ENCODE data around the gene SH3RF1. TPM values are rescaled to one million over a fixed set of nuclear protein-coding genes. Genes with fewer than 3 reads are reported as not detected.

The SH3RF1 gene
- total RNA-seq, 1 donor from 2014 or later = 13.0 TPM

- FAIRE-seq = no peak
- DNase-seq (ENCODE audit: low spot score in 2 of 2) = no peak
Observed at GRCh38 chr4:169144061-169144600, 126.6 kb downstream of the SH3RF1 start.

GRCh38 chr4:169143335-169143734 is 127.4 kb downstream of the SH3RF1 start:
- DNase-seq (ENCODE audit: low spot score in 2 of 2) (no peak), FAIRE-seq (no peak)

- DNase-seq (ENCODE audit: low spot score in 2 of 2) (no peak), FAIRE-seq (no peak)
Observed at GRCh38 chr4:169142906-169143305, 127.8 kb downstream of the SH3RF1 start.

GRCh38 chr4:169142391-169142790 is 128.4 kb downstream of the SH3RF1 start:
- no peak for FAIRE-seq
- no peak for DNase-seq (ENCODE audit: low spot score in 2 of 2)

- FAIRE-seq (no peak), DNase-seq (ENCODE audit: low spot score in 2 of 2) (no peak)
Observed at GRCh38 chr4:169139021-169139420, 131.7 kb downstream of the SH3RF1 start.

- FAIRE-seq (no peak), DNase-seq (ENCODE audit: low spot score in 2 of 2) (no peak)
Observed at GRCh38 chr4:169137558-169137920, 133.2 kb downstream of the SH3RF1 start.

GRCh38 chr4:169136796-169137557 is 133.8 kb downstream of the SH3RF1 start:
- FAIRE-seq = no peak
- no peak for DNase-seq (ENCODE audit: low spot score in 2 of 2)

GRCh38 chr4:169136330-169136729 is 134.4 kb downstream of the SH3RF1 start:
- FAIRE-seq (no peak), DNase-seq (ENCODE audit: low spot score in 2 of 2) (no peak)

GRCh38 chr4:169135776-169136175 is 135.0 kb downstream of the SH3RF1 start:
- FAIRE-seq = no peak

GRCh38 chr4:169133932-169134331 is 136.8 kb downstream of the SH3RF1 start:
- no peak for FAIRE-seq

More at GRCh38 chr4:169135776-169136175, 135.0 kb downstream of the SH3RF1 start:
- DNase-seq (ENCODE audit: low spot score in 2 of 2) = no peak

GRCh38 chr4:169132561-169133305 is 138.0 kb downstream of the SH3RF1 start:
- DNase-seq (ENCODE audit: low spot score in 2 of 2) (no peak), FAIRE-seq (no peak)

More at GRCh38 chr4:169133932-169134331, 136.8 kb downstream of the SH3RF1 start:
- no peak for DNase-seq (ENCODE audit: low spot score in 2 of 2)

GRCh38 chr4:169131556-169132208 is 139.1 kb downstream of the SH3RF1 start:
- DNase-seq (ENCODE audit: low spot score in 2 of 2) = no peak
- no peak for FAIRE-seq

GRCh38 chr4:169128902-169129301 is 141.9 kb downstream of the SH3RF1 start:
- FAIRE-seq = no peak

GRCh38 chr4:169127314-169127713 is 143.4 kb downstream of the SH3RF1 start:
- DNase-seq (ENCODE audit: low spot score in 2 of 2) (no peak), FAIRE-seq (no peak)

More at GRCh38 chr4:169128902-169129301, 141.9 kb downstream of the SH3RF1 start:
- DNase-seq (ENCODE audit: low spot score in 2 of 2) = no peak

- no peak for DNase-seq (ENCODE audit: low spot score in 2 of 2)
- no peak for FAIRE-seq
Observed at GRCh38 chr4:169124661-169125060, 146.1 kb downstream of the SH3RF1 start.

- DNase-seq (ENCODE audit: low spot score in 2 of 2) (no peak), FAIRE-seq (no peak)
Observed at GRCh38 chr4:169122422-169122821, 148.3 kb downstream of the SH3RF1 start.

- no peak for FAIRE-seq
- DNase-seq (ENCODE audit: low spot score in 2 of 2) = no peak
Observed at GRCh38 chr4:169121861-169122382, 148.8 kb downstream of the SH3RF1 start.

GRCh38 chr4:169120624-169121023 is 150.1 kb downstream of the SH3RF1 start:
- DNase-seq (ENCODE audit: low spot score in 2 of 2) (no peak), FAIRE-seq (no peak)

GRCh38 chr4:169119536-169119935 is 151.2 kb downstream of the SH3RF1 start:
- FAIRE-seq (no peak), DNase-seq (ENCODE audit: low spot score in 2 of 2) (no peak)

GRCh38 chr4:169117591-169118081 is 153.1 kb downstream of the SH3RF1 start:
- FAIRE-seq (no peak), DNase-seq (ENCODE audit: low spot score in 2 of 2) (no peak)

All from frontal cortex (tissue), 4 donors.